Measurements from ENCODE around the gene NOS3.

DNA sequence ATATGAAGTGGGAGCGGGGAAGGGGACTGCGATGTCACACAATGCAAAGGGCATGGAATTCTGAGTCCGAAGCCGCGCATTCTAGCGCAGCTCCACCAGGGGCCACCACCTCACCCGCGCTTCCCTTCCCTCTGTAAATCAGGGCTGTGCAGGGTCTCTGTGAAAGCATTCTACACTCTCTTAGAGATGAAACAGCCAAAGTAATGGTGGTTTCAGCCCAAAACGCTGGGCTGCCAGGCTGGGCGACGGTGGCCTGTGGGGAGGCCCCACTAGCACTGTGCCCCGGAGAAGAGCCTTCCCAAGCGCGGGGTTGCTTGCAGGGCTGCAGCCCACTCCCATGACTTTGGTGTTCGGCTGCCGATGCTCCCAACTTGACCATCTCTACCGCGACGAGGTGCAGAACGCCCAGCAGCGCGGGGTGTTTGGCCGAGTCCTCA is 22.1 kb downstream of the NOS3 start:
- TF ChIP-seq EZH2 (IDR thresholded peaks at IDR 0.05; ENCODE audit: low read depth), result no peak
- TF ChIP-seq, protein P1, sequence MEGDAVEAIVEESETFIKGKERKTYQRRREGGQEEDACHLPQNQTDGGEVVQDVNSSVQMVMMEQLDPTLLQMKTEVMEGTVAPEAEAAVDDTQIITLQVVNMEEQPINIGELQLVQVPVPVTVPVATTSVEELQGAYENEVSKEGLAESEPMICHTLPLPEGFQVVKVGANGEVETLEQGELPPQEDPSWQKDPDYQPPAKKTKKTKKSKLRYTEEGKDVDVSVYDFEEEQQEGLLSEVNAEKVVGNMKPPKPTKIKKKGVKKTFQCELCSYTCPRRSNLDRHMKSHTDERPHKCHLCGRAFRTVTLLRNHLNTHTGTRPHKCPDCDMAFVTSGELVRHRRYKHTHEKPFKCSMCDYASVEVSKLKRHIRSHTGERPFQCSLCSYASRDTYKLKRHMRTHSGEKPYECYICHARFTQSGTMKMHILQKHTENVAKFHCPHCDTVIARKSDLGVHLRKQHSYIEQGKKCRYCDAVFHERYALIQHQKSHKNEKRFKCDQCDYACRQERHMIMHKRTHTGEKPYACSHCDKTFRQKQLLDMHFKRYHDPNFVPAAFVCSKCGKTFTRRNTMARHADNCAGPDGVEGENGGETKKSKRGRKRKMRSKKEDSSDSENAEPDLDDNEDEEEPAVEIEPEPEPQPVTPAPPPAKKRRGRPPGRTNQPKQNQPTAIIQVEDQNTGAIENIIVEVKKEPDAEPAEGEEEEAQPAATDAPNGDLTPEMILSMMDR (conservative IDR thresholded peaks at IDR 0.05), result no peak

All from PC-9 (cell line).